ENCODE results near the gene NIPBL.

- TF ChIP-seq CTCF (IDR thresholded peaks at IDR 0.05; ENCODE audit: poor library complexity) (peak; percentile 63), EZH2 (IDR thresholded peaks at IDR 0.05; ENCODE audit: borderline replicate concordance) (no peak)
Measured at GRCh38 chr5:37005946-37006540, 129.5 kb downstream of the NIPBL start.

Data from hepatocyte (in vitro differentiated cells).